Gastrocnemius medialis (tissue), 4 donors: ENCODE results near the gene BPIFB4. TPM values are rescaled to one million over a fixed set of nuclear protein-coding genes. Genes with fewer than 3 reads are reported as not detected.
"Not testable (repeated sequence)": the region's sequence is repeated elsewhere in the genome, so short reads cannot be mapped to it uniquely, and the experiment has no call there.

ENCODE experiments used
- ATAC-seq, 2 donors: fragments of 150-250 bp; one replicate each; pipeline ENCODE4 v1.9.1; 2016
- DNase-seq, 2 donors: peaks; one replicate each; pipeline ENCODE4 v3.0.0-alpha.2; 2019
- H3K27ac ChIP-seq, 4 donors: fragments of 200-600 bp; sonication (generic); 1 replicate in 1 of 4; 2 replicates in 3 of 4; pipeline ENCODE4 v1.5.1; 2016 to 2018; ENCODE audit warnings: mild to moderate bottlenecking in 2 of 4, moderate library complexity in 1 of 4
- H3K27me3 ChIP-seq, 3 donors: fragments of 200-600 bp; sonication (generic) in 2 of 3; 1 replicate in 1 of 3; 2 replicates in 2 of 3; pipeline versions ENCODE4 v1.5.1 to v1.6.0; 2016 to 2019; ENCODE audit warnings: mild to moderate bottlenecking in 1 of 3, moderate library complexity in 1 of 3
- H3K36me3 ChIP-seq, 2 donors: fragments of 200-600 bp; sonication (generic) in 1 of 2; one replicate each; pipeline ENCODE4 v1.5.1; 2017 to 2018
- H3K4me1 ChIP-seq, 2 donors: fragments of 200-600 bp; sonication (generic) in 1 of 2; one replicate each; pipeline ENCODE4 v1.5.1; 2016 to 2017; ENCODE audit warnings: mild to moderate bottlenecking in 2 of 2
- H3K4me3 ChIP-seq, 4 donors: fragments of 200-600 bp; sonication (generic) in 3 of 4; 1 replicate in 1 of 4; 2 replicates in 3 of 4; pipeline ENCODE4 v1.5.1; 2016 to 2019; ENCODE audit warnings: mild to moderate bottlenecking in 2 of 4
- H3K9me3 ChIP-seq, 3 donors: fragments of 200-600 bp; sonication (generic) in 2 of 3; 1 replicate in 1 of 3; 2 replicates in 2 of 3; pipeline ENCODE4 v1.5.1; 2016 to 2019
- POLR2A ChIP-seq, 2 donors: fragments of 450-650 bp; IDR thresholded peaks; one replicate each; pipeline ENCODE4 v1.6.1; 2017; ENCODE audit warnings: antibody characterized with exemption in 2 of 2, mild to moderate bottlenecking in 2 of 2, moderate library complexity in 2 of 2
- in situ Hi-C, 4 donors: fragments of 200-750 bp; cut with MboI; loops; one replicate each; pipeline versions ENCODE4 v1.15.0 to v1.8.0; 2017; ENCODE audit warnings: low sequenced_read_pairs in 4 of 4
- intact Hi-C: fragments of 100-400 bp; cut with DNase I; formaldehyde crosslinking; loops from one replicate; pipeline ENCODE4 v1.15.1; 2023; ENCODE audit warnings: low total_unique reads
- total RNA-seq, 4 donors: library from RNA; depleted of rRNA; stranded (reverse); fragments of >200 nt; gene quantifications; one replicate each; pipeline versions ENCODE4 v1.1.0 to v1.2.3, GENCODE V29; 2016
- TF ChIP-seq, protein P1 (sequence below), 5 experiments: fragments of 450-650 bp in 3 of 5; fragments of 200-600 bp in 2 of 5; sonication (generic) in 2 of 5; IDR thresholded peaks in 4 of 5; conservative IDR thresholded peaks in 1 of 5; 1 replicate in 4 of 5; 2 replicates in 1 of 5; pipeline ENCODE4 v1.5.1; 2016 to 2019; ENCODE audit warnings: antibody characterized with exemption in 5 of 5, mild to moderate bottlenecking in 3 of 5, moderate library complexity in 3 of 5

The BPIFB4 gene
- total RNA-seq, 4 donors from 2014 or later = not detected

DNA sequence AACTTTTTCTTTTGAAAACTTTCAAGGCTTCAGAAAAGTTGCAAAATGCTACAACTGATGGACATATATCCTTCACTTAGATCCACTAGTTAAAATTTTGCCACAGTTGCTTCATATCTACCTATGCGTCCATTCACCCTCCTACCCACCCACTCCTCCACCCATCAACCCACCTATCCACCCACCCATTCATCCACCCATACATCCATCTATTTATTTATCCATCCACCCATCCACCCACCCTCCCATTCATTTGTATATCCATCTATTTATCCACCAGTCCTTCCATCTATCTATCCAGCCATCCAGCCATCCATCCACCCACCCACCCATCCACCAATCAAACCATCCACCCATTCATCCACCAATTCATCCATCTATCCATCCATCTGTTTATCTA lies 13.6 kb downstream of the BPIFB4 start:
- H3K4me3 ChIP-seq = no peak overlapping the region
- H3K4me1 ChIP-seq = no peaks in the 10 kb centered on the region
- H3K27me3 ChIP-seq = no peaks in the 10 kb centered on the region
- in situ Hi-C loops (no loop called here), intact Hi-C loops (no loop called here)
- no peak for DNase-seq
- ATAC-seq = no peak
- no peaks in the 10 kb centered on the region for H3K9me3 ChIP-seq
- H3K36me3 ChIP-seq = no peaks in the 10 kb centered on the region
- no peak overlapping the region for H3K27ac ChIP-seq
- no peak for TF ChIP-seq POLR2A (IDR thresholded peaks at IDR 0.05)
- TF ChIP-seq, protein P1, sequence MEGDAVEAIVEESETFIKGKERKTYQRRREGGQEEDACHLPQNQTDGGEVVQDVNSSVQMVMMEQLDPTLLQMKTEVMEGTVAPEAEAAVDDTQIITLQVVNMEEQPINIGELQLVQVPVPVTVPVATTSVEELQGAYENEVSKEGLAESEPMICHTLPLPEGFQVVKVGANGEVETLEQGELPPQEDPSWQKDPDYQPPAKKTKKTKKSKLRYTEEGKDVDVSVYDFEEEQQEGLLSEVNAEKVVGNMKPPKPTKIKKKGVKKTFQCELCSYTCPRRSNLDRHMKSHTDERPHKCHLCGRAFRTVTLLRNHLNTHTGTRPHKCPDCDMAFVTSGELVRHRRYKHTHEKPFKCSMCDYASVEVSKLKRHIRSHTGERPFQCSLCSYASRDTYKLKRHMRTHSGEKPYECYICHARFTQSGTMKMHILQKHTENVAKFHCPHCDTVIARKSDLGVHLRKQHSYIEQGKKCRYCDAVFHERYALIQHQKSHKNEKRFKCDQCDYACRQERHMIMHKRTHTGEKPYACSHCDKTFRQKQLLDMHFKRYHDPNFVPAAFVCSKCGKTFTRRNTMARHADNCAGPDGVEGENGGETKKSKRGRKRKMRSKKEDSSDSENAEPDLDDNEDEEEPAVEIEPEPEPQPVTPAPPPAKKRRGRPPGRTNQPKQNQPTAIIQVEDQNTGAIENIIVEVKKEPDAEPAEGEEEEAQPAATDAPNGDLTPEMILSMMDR (IDR thresholded peaks at IDR 0.05 in 4 of 5, conservative IDR thresholded peaks at IDR 0.05 in 1 of 5) = no peak

DNA sequence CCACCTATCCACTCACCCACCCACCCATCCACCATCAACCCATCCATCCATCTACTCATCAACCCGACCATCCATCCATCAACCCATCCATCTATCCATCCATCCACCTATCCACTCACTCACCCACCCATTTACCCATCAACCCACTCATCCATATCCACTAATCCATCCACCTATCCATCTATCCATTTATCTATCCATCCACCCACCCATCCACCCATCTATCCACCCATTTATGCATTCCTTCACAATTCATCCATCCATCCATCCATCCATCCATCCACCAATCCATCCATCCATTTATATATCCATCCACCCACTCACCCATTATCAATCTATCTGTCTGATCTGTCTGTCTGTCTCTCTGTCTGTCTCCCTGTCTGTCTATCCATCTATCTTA lies 14.1 kb downstream of the BPIFB4 start:
- no peak for ATAC-seq
- TF ChIP-seq, protein P1 (IDR thresholded peaks at IDR 0.05 in 4 of 5, conservative IDR thresholded peaks at IDR 0.05 in 1 of 5) = no peak
- TF ChIP-seq POLR2A (IDR thresholded peaks at IDR 0.05) = no peak
- no peaks in the 10 kb centered on the region for H3K27me3 ChIP-seq
- H3K27ac ChIP-seq = no peak overlapping the region
- no peak for DNase-seq
- intact Hi-C loops = no loop called here
- H3K4me3 ChIP-seq = no peak overlapping the region
- H3K36me3 ChIP-seq = no peaks in the 10 kb centered on the region
- no peaks in the 10 kb centered on the region for H3K9me3 ChIP-seq
- H3K4me1 ChIP-seq = no peaks in the 10 kb centered on the region
- in situ Hi-C loops = no loop called here

DNA sequence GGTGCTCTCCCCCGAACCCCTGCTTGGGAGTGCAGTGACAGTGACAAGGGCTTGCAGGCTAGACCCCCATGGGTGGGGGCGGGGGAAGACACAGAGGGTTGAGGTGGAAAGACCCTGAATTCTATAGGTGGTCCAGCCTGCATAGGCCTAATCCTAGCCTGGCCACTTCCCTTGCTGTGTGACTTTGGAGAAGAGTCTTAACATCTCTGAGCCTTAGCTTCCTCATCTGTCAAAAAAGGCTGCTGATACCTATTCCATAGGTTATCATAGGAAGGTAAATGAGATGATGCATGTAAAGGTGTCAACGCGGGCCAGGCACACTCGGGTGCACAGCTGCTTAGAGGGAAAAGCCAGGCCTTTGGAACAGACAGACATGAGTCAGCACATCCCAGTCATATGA lies 15.8 kb downstream of the BPIFB4 start:
- no peaks in the 10 kb centered on the region for H3K27me3 ChIP-seq
- H3K4me1 ChIP-seq = no peaks in the 10 kb centered on the region
- no peaks in the 10 kb centered on the region for H3K36me3 ChIP-seq
- no peak for ATAC-seq
- H3K9me3 ChIP-seq = no peaks in the 10 kb centered on the region
- H3K4me3 ChIP-seq = no peak overlapping the region
- no peak overlapping the region for H3K27ac ChIP-seq
- TF ChIP-seq, protein P1 (IDR thresholded peaks at IDR 0.05 in 4 of 5, conservative IDR thresholded peaks at IDR 0.05 in 1 of 5) = no peak
- no peak for TF ChIP-seq POLR2A (IDR thresholded peaks at IDR 0.05)
- intact Hi-C loops (no loop called here), in situ Hi-C loops (no loop called here)
- no peak for DNase-seq

DNA sequence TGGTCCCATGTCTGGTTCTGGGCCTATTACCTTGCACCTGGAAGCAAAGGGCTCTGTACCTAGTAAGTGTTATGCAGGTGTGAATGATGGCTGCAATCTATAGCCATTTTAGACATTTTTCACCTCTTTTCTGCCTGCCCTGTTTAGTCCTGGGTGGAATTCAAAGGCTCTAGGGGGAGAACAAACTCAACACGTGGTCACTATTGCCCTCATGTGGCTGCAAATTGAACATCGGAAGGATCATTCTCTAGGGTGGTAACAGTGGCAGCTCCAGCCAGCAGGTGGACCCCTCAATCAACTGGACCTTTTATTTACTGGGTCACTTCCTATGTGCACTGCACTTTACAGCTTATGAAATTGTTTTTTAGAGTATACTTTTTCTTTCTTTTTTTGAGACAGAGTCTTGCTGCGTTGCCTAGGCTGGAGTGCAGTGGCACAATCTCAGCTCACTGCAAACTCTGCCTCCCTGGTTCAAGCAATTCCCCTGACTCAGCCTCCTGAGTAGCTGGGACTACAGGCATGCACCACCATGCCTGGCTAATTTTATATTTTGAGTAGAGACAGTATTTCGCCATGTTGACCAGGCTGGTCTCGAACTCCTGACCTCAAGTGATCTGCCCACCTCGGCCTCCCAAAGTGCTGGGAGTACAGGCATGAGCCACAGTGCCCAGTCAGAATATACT lies 16.6 kb downstream of the BPIFB4 start:
- H3K36me3 ChIP-seq, ATAC-seq, DNase-seq, H3K4me1 ChIP-seq, in situ Hi-C loops, H3K4me3 ChIP-seq, H3K27ac ChIP-seq, intact Hi-C loops, H3K9me3 ChIP-seq, H3K27me3 ChIP-seq: not testable (repeated sequence)
- TF ChIP-seq, protein P1 (IDR thresholded peaks at IDR 0.05 in 4 of 5, conservative IDR thresholded peaks at IDR 0.05 in 1 of 5) = peak in 2 of 5 experiments; percentile 18 to 29

DNA sequence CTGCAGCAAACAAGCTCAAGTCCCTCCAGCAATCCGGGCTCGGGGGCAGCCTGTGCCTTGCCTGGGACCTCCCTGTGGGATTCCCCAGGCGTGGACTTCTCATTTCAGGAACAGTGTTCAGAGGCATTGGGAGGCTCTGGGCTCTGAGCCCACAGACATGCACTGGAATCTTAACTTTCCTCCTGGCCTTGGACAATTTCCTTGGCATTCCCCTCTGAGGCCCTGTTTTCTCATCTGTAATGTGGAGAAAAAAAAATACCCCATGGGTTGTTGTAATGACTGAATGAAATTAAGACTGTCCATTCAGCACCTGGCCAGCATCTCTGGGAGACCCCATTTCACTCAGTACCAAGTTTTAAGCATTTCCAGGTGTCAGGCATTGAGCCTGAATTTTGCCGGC lies 17.6 kb downstream of the BPIFB4 start:
- in situ Hi-C loops = no loop called here
- ATAC-seq = no peak

More for the DNA sequence above, 17.6 kb downstream of the BPIFB4 start:
- no peak for DNase-seq
- no peaks in the 10 kb centered on the region for H3K36me3 ChIP-seq
- no peak overlapping the region for H3K27ac ChIP-seq
- intact Hi-C loops = no loop called here
- H3K27me3 ChIP-seq = no peaks in the 10 kb centered on the region
- TF ChIP-seq POLR2A (IDR thresholded peaks at IDR 0.05) = no peak
- TF ChIP-seq, protein P1 (IDR thresholded peaks at IDR 0.05 in 4 of 5, conservative IDR thresholded peaks at IDR 0.05 in 1 of 5) = no peak
- H3K4me3 ChIP-seq = no peak overlapping the region
- no peaks in the 10 kb centered on the region for H3K9me3 ChIP-seq
- H3K4me1 ChIP-seq = no peaks in the 10 kb centered on the region
